Right lobe of liver (tissue), 4 donors: ENCODE measurements around the gene POLR3B.

Experiments used
- POLR2A ChIP-seq: fragments of 450-650 bp; IDR thresholded peaks from one replicate; pipeline ENCODE4 v1.6.1; 2017; ENCODE audit warnings: antibody characterized with exemption, mild to moderate bottlenecking
- TF ChIP-seq, protein P1 (sequence below), 4 donors: fragments of 200-600 bp in 3 of 4; fragments of 450-650 bp in 1 of 4; IDR thresholded peaks; one replicate each; pipeline versions ENCODE4 v1.5.1 to v1.8.0; 2016 to 2022; ENCODE audit warnings: antibody characterized with exemption in 4 of 4, mild to moderate bottlenecking in 2 of 4
- donor health status: DM: no; HTN: no; CAD: no.
- donor health status: DM: no; HTN: no; CAD: no.
- donor health status: DM: no; HTN: yes; CAD: no.

DNA sequence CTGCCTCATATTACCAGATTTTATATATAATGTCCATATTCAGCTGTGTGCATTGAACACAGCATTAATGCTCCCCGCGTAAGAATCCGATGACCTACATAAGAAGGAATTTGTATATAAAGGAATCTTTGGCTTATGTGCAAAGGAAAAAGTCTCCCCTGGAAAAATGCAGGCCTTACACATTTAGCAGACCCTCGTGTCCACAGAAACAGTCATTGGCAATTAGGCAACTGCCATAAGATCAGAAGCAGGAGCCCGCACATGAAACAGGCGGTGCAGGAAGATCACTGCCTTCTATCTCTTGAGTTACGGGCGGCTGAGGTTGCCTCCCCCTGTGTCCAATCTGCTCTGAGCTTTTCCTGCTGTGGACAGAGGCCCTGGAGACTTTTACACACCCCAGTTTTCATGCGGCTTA is 162.1 kb downstream of the POLR3B start:
- no peak for TF ChIP-seq POLR2A
- TF ChIP-seq, protein P1, sequence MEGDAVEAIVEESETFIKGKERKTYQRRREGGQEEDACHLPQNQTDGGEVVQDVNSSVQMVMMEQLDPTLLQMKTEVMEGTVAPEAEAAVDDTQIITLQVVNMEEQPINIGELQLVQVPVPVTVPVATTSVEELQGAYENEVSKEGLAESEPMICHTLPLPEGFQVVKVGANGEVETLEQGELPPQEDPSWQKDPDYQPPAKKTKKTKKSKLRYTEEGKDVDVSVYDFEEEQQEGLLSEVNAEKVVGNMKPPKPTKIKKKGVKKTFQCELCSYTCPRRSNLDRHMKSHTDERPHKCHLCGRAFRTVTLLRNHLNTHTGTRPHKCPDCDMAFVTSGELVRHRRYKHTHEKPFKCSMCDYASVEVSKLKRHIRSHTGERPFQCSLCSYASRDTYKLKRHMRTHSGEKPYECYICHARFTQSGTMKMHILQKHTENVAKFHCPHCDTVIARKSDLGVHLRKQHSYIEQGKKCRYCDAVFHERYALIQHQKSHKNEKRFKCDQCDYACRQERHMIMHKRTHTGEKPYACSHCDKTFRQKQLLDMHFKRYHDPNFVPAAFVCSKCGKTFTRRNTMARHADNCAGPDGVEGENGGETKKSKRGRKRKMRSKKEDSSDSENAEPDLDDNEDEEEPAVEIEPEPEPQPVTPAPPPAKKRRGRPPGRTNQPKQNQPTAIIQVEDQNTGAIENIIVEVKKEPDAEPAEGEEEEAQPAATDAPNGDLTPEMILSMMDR (IDR thresholded peaks at IDR 0.05) = no peak
